ENCODE data around the gene LAP3.

The LAP3 gene

GRCh38 chr4:17583276-17583675, 6.3 kb downstream of the LAP3 start:
- no peaks in the 10 kb centered on the region for H3K9me2 ChIP-seq (ENCODE audit: low read depth, low read length)
- no peak overlapping the region for H3K27ac ChIP-seq (ENCODE audit: low read depth, low read length, poor library complexity, severe bottlenecking)
- H3K9me3 ChIP-seq (ENCODE audit: low read length), result no peaks in the 10 kb centered on the region
- no peak overlapping the region for H3K4me2 ChIP-seq (ENCODE audit: low read length)
- peaks cover 40% of the 10 kb centered on the region for H3K36me3 ChIP-seq (ENCODE audit: insufficient read depth, low read length)
- peaks cover 11% of the 10 kb centered on the region for H3K4me1 ChIP-seq (ENCODE audit: insufficient read depth, low read length, severe bottlenecking)
- H3K9ac ChIP-seq (ENCODE audit: low read length), result no peak overlapping the region
- no peaks in the 10 kb centered on the region for H3F3A ChIP-seq (ENCODE audit: insufficient read depth, low read length)
- no peak overlapping the region for H2AFZ ChIP-seq (ENCODE audit: low read length)
- H4K20me1 ChIP-seq (ENCODE audit: insufficient read depth, low read length), result no peaks in the 10 kb centered on the region
- H3K79me2 ChIP-seq (ENCODE audit: insufficient read depth, low read length), result no peaks in the 10 kb centered on the region
- no peaks in the 10 kb centered on the region for H3K27me3 ChIP-seq (ENCODE audit: insufficient read depth, low read length)
- no peak overlapping the region for H3K4me3 ChIP-seq (ENCODE audit: low read depth, low read length, poor library complexity, severe bottlenecking)
- TF ChIP-seq EZH2 (IDR thresholded peaks at IDR 0.05; ENCODE audit: borderline replicate concordance, low read length) (no peak), CTCF (IDR thresholded peaks at IDR 0.05; ENCODE audit: low read length) (no peak)

GRCh38 chr4:17583941-17584340, 6.9 kb downstream of the LAP3 start:
- Histone ChIP-seq H3F3A (ENCODE audit: insufficient read depth, low read length) (no peaks in the 10 kb centered on the region), H3K4me1 (ENCODE audit: insufficient read depth, low read length, severe bottlenecking) (peaks cover 7% of the 10 kb centered on the region), H3K27ac (ENCODE audit: low read depth, low read length, poor library complexity, severe bottlenecking) (no peak overlapping the region), H3K36me3 (ENCODE audit: insufficient read depth, low read length) (peaks cover 45% of the 10 kb centered on the region), H2AFZ (ENCODE audit: low read length) (no peak overlapping the region), H3K9ac (ENCODE audit: low read length) (no peak overlapping the region), H3K9me3 (ENCODE audit: low read length) (no peaks in the 10 kb centered on the region), H3K79me2 (ENCODE audit: insufficient read depth, low read length) (no peaks in the 10 kb centered on the region), H3K4me3 (ENCODE audit: low read depth, low read length, poor library complexity, severe bottlenecking) (no peak overlapping the region), H3K9me2 (ENCODE audit: low read depth, low read length) (no peaks in the 10 kb centered on the region), H3K27me3 (ENCODE audit: insufficient read depth, low read length) (no peaks in the 10 kb centered on the region), H4K20me1 (ENCODE audit: insufficient read depth, low read length) (no peaks in the 10 kb centered on the region), H3K4me2 (ENCODE audit: low read length) (no peak overlapping the region)
- no peak for TF ChIP-seq CTCF (IDR thresholded peaks at IDR 0.05; ENCODE audit: low read length)
- no peak for TF ChIP-seq EZH2 (IDR thresholded peaks at IDR 0.05; ENCODE audit: borderline replicate concordance, low read length)

- no peak overlapping the region for H3K4me2 ChIP-seq (ENCODE audit: low read length)
- H3K9ac ChIP-seq (ENCODE audit: low read length), result no peak overlapping the region
- H3K4me1 ChIP-seq (ENCODE audit: insufficient read depth, low read length, severe bottlenecking), result no peaks in the 10 kb centered on the region
- peaks cover 47% of the 10 kb centered on the region for H3K36me3 ChIP-seq (ENCODE audit: insufficient read depth, low read length)
- H3K27me3 ChIP-seq (ENCODE audit: insufficient read depth, low read length), result no peaks in the 10 kb centered on the region
- no peak overlapping the region for H2AFZ ChIP-seq (ENCODE audit: low read length)
- H3K9me3 ChIP-seq (ENCODE audit: low read length), result no peaks in the 10 kb centered on the region
- H4K20me1 ChIP-seq (ENCODE audit: insufficient read depth, low read length), result no peaks in the 10 kb centered on the region
- H3K79me2 ChIP-seq (ENCODE audit: insufficient read depth, low read length), result no peaks in the 10 kb centered on the region
- no peaks in the 10 kb centered on the region for H3K9me2 ChIP-seq (ENCODE audit: low read depth, low read length)
- H3F3A ChIP-seq (ENCODE audit: insufficient read depth, low read length), result no peaks in the 10 kb centered on the region
- no peak for TF ChIP-seq EZH2 (IDR thresholded peaks at IDR 0.05; ENCODE audit: borderline replicate concordance, low read length)
- no peak overlapping the region for H3K4me3 ChIP-seq (ENCODE audit: low read depth, low read length, poor library complexity, severe bottlenecking)
- no peak overlapping the region for H3K27ac ChIP-seq (ENCODE audit: low read depth, low read length, poor library complexity, severe bottlenecking)
Measured at GRCh38 chr4:17584521-17585213, 7.7 kb downstream of the LAP3 start.

Measured in OCI-LY1 (cell line).